Caki2 (cell line): ENCODE data around the gene EEPD1. TPM values are rescaled to one million over a fixed set of nuclear protein-coding genes. Genes with fewer than 3 reads are reported as not detected.

ENCODE experiments used
- DNase-seq: peaks from one replicate; pipeline ENCODE4 v3.0.0-alpha.2; 2015; ENCODE audit warnings: low read depth
- in situ Hi-C: cut with HindIII; loops from 2 replicates; pipeline ENCODE4 v1.10.0; 2016; ENCODE audit warnings: low sequenced_read_pairs, low pct_unique_long_range_greater_than_20kb, mixed read lengths
- total RNA-seq: library from RNA; depleted of rRNA; stranded (reverse); fragments of >200 nt; shearing (Covaris generic); gene quantifications from 2 replicates; pipeline ENCODE4 v1.2.3, GENCODE V29; 2014; ENCODE audit warnings: low replicate concordance

Gene EEPD1
- total RNA-seq, 1 experiment from 2014 or later, result 91.9 TPM

DNA sequence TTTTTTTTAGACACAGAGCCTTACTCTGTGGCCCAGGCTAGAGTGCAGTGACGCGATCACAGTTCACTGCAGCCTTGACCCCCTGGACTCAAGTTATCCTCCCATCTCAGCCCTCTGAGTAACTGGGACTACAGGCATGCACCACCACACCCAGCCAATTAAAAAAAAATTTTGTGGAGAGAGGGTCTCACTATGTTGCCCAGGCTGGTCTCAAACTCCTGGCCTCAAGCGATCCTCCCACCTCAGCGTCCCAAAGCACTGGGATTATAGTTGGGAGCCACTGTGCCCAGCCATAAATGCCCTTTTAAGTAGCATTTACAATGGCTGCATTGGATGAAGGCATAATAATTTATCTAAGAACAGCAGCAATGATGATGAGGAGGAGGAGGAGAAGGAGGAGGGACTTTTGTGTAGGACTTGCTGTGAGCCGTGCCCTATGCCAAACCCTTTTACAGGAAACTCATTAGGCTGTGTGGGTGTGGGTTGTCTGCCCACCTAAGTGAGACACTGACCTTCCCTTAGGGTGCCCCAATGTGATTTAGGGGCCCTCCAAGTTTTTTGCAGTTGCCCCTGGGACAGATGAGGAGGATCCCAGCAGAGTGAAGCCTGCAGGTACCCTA lies 51.1 kb downstream of the EEPD1 start:
- in situ Hi-C loops, result no loop called here

GRCh38 chr7:36204929-36205635 lies 52.0 kb downstream of the EEPD1 start:
- in situ Hi-C loops, result no loop called here
- DNase-seq, result no peak

More for the DNA sequence above, 51.1 kb downstream of the EEPD1 start:
- DNase-seq, result no peak

- no peak for DNase-seq
- in situ Hi-C loops, result no loop called here
These were observed 52.7 kb downstream of the EEPD1 start for GRCh38 chr7:36205803-36206202.

DNA sequence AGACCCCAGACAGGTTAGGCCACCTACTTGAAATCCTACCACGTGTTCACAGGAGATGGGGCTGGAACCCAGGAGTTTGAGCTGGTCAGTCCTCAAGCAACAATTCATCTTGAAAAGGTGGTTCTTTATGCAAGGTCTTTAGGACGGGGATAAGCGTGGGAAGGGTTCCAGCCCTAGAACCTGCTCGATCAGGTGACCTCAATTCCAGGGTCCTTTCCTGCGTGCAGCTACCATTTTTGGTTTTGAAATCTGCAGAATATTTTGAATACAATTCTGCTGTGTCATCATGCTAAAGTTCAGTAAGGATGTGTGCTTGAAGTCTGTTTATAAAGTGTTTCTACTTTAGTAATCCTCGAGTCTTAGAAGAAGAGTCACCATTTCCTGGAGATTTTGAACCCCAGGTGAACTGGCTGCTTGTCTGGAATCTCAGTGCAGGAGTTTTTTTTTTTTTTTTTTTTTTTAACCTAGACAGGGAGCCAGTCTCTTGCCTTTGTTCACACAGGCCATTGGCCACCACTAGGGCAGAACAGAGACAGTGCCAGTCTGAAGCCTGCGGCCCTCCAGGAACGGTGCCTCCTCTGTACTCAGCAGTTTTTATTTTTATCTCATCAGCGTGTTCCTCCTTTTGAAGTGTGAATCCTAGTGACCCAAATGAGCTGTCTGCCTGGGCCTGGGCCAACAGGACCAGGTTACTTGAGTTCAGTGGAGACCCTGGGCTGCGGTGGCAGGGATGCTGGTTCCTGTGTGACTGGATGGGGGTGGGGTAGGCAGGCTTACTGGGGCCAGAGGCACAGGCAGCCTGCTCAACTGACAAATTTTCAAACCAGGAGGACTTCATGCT lies 54.6 kb downstream of the EEPD1 start:
- peak; percentile 86 for DNase-seq

DNA sequence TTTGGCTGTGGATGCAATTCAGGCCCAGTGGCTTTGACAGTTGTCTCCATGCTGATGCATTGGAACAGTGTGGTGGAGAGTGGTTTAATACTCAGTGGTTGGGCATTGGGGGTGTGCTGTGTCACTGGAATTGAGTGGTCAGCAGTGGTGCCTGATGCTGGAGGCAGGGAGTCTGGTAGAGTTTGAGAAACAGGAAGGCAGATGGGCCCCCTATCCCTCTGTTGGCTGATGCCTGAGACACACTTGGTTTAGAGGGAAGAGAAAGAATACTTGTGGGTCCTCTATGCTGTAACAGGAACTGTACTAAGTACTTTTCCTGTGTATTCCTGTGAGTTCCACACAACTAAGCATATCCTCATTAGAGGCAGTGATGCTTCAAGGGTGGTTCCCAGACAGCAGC lies 55.4 kb downstream of the EEPD1 start:
- in situ Hi-C loops, result no loop called here

More for the DNA sequence above, 54.6 kb downstream of the EEPD1 start:
- in situ Hi-C loops, result no loop called here

GRCh38 chr7:36208997-36209813 lies 56.2 kb downstream of the EEPD1 start:
- DNase-seq, result no peak

More for the DNA sequence above, 55.4 kb downstream of the EEPD1 start:
- no peak for DNase-seq

DNA sequence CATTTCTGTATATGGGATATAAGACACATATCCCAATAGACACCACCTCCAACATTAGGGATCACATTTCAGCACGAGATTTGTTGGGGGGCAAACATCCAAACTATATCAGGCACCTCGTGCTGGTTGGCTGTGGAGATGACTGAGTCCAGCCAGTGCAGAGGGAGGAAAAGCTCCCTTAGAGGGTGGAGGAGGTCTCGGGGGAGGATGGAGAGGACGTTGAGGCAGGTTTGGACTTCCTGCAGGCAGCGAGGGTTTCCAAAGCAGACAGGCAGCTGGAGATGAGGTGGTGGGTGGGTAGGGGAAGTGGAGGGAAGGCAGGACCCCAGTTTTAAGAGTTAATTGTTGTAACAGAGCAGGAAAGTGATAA lies 56.7 kb downstream of the EEPD1 start:
- no peak for DNase-seq
- in situ Hi-C loops, result no loop called here

More at GRCh38 chr7:36208997-36209813, 56.2 kb downstream of the EEPD1 start:
- in situ Hi-C loops, result no loop called here

DNA sequence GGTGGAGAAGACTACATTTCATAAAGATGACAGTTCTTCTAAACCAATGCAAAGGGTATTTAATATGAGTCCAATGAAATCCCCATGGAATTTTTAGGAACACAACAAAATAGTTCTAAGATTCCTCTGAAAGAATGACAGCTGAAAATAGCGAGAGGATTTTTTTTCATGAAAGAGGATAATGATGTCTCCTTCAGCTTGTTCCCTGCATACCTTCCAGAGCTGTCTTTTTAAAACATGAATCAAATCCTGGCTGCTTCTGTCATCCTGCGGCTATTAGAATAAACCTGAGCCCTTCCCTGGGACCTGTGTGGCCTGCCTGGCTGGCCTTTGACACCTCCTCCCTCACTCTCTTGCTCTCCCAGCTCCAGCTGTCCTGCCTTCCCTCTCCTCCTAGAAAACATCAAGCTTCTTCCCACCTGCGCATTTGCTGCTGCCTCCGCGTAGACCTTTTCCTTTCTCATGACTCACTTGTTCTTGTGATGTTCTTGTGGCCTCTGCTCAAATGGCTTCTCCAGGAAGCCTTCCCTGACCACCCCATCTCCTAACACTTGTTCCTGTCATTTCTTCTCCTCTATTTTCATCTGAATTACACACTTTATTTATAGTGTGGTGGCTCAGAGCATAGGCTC lies 57.4 kb downstream of the EEPD1 start:
- DNase-seq, result no peak

GRCh38 chr7:36214608-36215456 lies 61.8 kb downstream of the EEPD1 start:
- in situ Hi-C loops, result no loop called here
- no peak for DNase-seq

More for the DNA sequence above, 57.4 kb downstream of the EEPD1 start:
- in situ Hi-C loops, result no loop called here

- in situ Hi-C loops, result no loop called here
- no peak for DNase-seq
These were observed 62.4 kb downstream of the EEPD1 start for GRCh38 chr7:36215457-36215765.

DNA sequence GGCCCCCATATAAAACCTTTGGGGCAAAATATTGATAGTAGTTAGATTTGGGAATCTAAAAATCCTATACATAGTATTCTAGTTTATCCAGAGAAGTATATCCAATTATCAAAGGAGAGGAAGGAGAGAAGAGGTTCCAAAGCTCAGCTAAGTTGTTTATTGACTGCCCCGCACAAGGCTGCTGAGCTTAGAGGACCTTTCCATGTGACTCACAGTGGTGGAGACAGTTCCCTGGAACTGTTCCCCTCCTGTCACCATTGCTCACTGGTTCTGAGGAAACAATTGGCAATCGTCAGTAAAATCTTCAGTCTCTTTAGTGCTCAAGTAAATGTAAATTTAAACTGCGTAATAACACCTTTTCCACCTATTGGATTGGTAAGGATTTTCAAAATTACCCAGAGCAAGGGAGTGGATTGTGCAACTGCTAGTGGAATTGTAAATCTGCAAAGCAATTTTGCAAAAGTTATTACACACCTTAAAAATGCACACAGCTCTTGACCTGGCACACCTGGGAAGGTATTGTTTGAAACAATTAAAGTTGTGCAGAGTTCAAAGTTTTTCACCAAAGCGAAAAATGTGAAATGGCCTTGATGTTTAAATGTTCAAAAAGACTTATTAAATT lies 63.1 kb downstream of the EEPD1 start:
- DNase-seq, result no peak
- in situ Hi-C loops, result no loop called here

DNA sequence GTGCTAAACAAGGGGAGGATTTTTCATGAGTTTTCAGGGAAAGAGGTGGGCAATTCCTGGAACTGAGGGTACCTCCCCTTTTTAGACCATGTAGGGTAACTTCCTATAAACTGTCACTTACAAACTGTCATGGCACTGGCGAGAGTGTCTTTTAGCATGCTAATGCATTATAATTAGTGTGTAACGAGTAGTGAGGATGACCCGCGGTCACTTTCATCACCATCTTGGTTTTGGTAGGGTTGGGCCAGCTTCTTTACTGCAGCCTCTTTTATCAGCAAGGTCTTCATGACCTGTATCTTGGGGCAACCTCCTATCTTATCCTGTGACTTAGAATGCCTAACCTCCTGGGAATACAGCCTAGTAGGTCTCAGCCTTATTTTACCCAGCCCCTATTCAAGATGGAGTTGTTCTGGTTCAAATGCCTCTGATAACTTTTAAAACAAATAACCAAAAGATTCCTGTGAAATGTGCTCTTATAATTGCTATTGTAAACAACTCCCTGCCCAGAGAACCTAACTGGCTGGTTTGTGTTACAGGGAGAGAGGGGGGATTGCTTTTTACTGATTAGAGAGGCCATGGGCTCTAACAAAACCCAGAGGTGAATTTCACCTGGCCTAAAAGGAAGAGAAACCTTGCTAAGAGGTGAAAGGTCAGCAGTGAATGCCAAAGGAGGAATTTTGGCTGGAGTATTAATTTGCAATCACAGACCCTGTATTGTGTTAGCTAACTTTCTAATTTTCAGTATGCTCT lies 64.3 kb downstream of the EEPD1 start:
- no peak for DNase-seq
- in situ Hi-C loops, result no loop called here

DNA sequence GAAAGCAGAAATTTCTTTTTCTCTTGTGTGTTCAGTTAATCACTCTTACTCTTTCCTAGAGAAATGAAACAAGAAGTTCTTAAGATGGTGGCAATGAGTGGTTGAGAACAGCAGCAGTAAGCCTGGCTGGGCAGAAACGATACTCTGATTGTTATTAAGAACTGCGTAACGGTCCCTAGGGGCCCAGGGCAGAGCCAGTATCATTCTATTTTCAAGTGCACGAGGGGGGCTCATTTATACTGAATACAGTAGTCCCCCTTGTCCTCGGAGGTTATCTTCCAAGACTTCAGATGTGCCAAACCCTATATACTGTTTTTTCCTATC lies 64.9 kb downstream of the EEPD1 start:
- in situ Hi-C loops, result no loop called here
- no peak for DNase-seq

DNA sequence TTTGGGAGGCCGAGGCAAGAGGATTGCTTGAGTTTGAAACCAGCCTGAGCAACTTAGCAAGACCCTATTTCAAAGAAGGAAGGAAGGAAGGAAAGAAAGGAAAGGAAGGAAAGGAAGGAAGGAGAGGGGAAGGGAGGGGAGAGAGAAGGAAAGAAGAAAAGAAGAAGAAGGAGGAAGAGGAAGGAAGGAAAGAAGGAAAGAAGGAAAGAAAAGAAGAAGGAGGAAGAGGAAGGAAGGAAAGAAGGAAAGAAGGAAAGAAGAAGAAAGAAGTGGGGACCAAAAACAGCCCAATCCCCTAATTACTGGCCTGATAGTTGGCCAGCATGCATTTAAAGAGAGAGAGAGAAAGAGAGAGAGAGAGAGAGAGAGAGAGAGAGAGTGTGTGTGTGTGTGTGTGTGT lies 66.4 kb downstream of the EEPD1 start:
- in situ Hi-C loops, result no loop called here
- no peak for DNase-seq

- DNase-seq, result no peak
These were observed 70.8 kb downstream of the EEPD1 start for GRCh38 chr7:36223851-36224250.

More at GRCh38 chr7:36223851-36224250, 70.8 kb downstream of the EEPD1 start:
- in situ Hi-C loops, result no loop called here
